Stimulated activated CD4-positive, alpha-beta T cell treated with anti-CD3 and anti-CD28 coated beads, TNF-alpha, amount 100 ng/mL, for 48 hours (primary cell): Measurements from ENCODE around the gene IL6.
"Not testable (repeated sequence)": the region's sequence is repeated elsewhere in the genome, so short reads cannot be mapped to it uniquely, and the experiment has no call there.

Experiments
- DNase-seq, 3 donors: peaks; one replicate each; pipeline ENCODE4 v3.0.0-alpha.2; 2020; ENCODE audit warnings: low read depth in 3 of 3

IL6 gene

DNA sequence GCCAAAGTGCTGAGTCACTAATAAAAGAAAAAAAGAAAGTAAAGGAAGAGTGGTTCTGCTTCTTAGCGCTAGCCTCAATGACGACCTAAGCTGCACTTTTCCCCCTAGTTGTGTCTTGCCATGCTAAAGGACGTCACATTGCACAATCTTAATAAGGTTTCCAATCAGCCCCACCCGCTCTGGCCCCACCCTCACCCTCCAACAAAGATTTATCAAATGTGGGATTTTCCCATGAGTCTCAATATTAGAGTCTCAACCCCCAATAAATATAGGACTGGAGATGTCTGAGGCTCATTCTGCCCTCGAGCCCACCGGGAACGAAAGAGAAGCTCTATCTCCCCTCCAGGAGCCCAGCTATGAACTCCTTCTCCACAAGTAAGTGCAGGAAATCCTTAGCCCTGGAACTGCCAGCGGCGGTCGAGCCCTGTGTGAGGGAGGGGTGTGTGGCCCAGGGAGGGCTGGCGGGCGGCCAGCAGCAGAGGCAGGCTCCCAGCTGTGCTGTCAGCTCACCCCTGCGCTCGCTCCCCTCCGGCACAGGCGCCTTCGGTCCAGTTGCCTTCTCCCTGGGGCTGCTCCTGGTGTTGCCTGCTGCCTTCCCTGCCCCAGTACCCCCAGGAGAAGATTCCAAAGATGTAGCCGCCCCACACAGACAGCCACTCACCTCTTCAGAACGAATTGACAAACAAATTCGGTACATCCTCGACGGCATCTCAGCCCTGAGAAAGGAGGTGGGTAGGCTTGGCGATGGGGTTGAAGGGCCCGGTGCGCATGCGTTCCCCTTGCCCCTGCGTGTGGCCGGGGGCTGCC is at the start of gene IL6:
TSS of gene IL6 (plus strand) at position 294 of the 807 bp plus-strand sequence. CDS start at position 357, 63 bp downstream.
- no peak for DNase-seq

DNA sequence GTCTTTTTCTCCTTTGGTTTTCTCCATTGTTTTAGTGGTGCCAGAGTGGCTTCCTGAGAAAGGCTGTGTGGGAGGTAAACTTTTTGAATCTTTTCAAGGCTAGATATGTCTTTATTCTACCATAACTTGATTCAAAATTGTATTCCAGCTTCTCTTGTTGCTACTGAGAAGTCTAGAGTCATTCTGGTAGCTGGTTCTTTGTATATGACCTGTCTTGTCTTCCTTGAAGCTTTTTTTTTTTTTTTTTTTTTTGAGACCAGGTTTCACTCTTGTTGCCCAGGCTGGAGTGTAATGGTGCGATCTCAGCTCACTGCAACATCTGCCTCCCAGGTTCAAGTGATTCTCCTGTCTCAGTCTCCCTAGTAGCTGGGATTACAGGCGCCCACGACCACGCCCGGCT is 49.7 kb upstream of the IL6 start:
- DNase-seq, result not testable (repeated sequence)

DNA sequence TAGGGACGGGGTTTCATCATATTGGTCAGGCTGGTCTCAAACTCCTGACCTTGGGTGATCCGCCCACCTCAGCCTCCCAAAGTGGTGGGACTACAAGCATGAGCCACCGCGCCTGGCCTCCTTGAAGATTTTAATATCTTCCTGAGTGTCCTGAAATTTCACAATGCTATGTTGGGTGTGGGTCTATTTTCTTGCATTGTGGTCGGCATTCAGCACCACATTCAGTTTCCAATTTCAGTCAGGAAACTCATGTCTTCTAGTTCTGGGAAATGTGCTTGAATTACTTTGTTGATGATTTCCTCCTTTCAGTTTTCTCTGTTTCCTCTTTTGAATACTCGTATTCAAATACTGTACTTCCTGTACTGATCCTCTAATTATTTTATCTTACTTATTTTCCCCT is 49.3 kb upstream of the IL6 start:
- DNase-seq, result no peak

DNA sequence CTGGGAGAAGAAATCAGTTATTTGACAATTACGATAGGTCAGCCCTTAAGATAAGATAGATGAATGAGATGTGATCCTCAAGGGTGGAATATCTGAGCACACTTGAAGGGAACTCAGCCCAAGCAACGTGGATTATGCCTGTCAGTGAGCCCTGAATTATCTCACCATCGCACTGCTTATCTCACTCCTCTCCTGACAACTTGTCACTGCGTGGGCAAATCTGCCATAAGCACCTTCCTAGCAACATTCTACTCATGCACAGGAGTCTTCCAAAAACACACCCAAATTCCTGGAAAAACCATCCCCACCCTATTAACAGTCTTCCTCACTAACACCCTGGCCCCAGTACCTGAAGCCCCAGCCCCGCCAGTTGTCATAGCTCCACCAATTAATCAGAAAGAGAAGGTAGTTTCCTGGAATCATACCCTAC is 46.5 kb upstream of the IL6 start:
- no peak for DNase-seq

DNA sequence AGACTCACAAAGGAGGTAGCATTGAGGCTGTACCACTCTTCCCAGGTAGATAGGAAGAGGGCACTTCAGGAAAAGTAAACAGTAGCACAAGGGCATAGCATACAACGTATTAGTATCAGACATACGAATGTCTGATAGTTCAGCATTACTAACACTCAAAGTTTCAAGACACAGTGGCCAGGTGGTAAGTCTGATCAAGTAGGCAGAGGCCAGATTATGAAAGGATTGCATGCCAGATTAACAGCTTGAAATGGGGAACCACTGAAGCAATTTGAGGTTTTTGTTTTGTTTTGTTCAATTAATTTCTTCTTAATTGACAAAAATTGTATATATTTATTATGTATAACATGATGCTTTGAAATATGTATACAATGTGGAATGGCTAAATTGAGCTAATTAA is 45.7 kb upstream of the IL6 start:
- DNase-seq, result no peak

DNA sequence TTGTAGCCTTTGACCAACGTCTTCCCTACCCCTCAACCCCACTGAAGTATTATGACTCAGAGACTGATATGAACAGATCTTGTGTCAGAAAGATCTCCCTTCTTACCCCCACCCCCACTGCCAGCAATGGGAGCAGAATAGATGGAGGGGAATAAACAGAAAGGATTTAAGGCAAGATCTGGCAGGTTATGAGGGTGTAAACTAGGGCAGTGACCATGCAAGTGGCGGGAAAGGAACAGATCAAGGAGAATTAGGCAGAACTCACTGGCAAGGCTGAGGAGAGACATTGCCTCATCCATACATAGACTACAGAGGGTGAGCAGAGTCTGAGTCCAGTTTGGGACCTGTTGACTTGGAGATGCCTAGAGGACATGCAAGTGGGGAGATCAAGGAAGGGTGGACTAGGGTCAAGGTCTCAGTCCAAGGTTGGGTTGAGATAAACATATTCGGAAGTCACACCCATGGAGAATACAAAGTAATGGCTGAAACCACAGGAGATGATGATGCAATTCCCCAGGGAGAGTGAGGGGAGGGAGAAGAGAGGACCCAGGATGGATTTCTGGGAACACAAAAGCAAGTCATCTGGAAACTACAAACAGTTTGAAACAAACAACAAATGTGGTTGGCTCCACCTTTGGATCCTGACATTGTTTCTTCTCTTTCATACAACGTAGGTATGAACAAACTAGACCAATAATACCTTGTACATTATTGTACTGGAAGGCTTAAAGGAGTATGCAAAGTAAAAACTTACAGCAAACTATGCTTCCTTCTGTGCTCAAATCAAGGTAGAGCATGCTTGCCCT is 44.9 kb upstream of the IL6 start:
- DNase-seq, result no peak

DNA sequence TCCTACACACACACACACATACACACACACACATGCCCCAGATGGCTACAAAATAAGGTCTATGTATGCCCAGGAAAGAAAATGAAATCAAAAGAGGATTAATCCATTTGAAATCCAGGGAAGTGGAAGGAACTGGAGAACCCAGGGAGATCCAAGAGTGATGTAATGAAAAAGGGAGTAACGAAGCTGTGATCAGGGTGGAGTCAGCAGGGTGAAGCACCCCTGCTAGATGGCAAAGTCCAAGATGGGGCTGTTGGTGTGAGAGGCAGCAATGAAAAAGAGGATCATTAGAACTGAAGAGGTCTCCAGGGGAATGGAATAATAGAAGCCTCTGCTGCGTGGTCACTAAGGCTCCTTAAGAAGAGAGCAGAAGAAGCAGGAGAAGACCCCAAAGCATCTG is 43.6 kb upstream of the IL6 start:
- no peak for DNase-seq

DNA sequence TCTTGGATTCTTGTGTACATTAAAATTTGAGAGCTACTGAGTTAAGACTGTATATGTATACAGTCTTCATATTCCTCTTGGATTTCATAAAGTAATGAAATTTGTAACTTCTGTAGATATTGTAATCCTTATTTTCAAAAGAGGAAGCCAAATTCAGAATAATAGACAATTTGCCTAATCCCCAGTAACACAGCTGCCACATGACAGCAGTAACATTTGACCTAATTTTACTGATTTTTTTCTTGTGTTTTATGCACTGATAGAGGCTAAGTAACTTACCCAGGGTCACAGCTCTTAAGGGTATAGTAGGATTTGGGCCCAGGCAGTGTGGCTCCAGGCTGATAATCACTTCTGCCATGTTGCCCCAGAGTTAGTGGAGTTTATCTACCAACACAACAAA is 40.4 kb upstream of the IL6 start:
- DNase-seq, result no peak

DNA sequence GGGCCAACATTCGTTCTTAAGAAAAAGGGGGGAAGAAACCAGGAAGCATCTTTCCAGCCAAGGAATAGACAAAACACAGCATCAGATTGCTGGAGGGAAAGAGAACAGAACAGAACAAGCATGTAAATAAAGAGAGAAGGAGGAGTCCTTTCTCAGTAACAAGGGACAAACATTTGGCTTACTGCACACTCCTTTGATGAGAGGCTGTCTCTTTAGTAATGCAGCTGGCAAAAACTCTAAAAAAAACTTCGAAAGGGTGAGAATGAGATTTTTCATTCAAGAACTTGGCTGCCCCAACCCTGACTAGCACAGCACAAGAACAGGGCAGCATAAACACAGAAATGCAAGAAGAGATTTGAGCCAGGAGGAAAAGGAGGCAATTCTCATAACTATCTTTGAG is 38.9 kb upstream of the IL6 start:
- DNase-seq, result no peak

DNA sequence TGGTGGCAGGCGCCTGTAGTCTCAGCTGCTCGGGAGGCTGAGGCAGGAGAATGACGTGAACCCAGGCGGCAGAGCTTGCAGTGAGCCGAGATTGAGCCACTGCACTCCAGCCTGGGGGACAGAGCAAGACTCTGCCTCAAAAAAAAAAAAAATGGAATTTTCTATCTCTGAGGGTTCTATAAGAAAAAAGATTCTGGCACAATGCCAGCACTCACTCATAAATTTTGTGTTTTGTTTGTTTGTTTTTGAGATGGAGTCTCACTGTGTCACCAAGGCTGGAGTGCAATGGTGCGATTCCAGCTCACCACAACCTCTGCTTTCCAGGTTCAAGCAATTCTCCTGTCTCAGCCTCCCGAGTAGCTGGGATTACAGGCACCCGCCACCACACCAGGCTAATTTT is 38.1 kb upstream of the IL6 start:
- not testable (repeated sequence) for DNase-seq

DNA sequence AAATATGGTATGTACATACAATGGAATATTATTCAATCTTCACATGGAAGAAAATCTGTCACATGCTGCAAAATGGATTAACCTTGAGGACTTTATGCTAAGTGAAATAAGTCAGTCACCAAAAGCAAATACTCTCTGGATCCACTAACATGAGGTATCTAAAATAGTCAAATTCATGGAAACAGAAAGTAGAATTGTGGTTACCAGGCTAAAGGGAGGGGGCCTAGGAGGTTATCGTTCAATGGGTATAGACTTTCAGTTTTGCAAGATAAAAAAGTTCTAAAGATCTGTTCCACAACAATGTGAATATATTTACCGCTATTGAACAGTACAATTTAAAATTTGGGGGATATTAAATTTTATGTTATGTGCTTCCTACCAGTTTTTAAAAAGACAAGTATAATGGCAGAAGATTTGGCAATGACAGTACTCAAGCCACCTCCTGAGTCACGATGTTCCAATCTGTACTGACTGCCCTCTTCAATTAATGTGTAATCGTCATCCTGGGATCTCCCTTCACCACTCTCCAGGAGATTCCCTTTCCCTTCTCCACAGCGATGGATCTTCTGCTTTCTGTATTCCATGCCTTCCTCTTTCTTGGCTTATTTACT is 32.3 kb upstream of the IL6 start:
- DNase-seq, result no peak

DNA sequence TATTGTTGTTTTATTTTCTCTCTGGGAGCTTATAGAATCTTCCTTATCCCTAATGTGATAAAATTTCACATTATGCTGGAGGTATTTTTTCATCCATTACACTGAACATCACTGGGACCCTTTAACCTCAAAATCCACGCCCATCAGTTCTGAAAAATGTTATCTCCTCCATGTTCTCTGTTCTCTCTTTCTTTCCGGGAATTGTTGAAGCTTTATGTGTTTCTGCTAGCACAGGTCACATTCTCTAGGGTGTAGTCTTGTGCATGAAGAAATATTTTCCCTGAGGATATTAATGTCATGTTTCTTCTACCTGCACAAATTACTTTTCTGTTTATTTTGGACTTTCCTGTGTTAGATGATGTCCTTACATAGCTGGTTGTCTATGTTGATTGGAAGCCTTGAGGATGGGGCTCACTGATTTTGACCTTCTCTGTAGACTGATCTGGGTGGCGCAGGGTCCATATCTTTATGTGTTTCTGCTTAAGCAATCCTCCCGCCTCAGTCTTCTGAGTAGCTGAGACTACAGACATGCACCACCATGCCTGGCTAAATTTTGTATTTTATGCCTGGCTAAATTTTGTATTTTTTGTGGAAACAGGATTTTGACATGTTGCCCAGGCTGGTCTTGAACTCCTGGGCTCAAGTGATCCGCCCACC is 31.4 kb upstream of the IL6 start:
- DNase-seq, result no peak

DNA sequence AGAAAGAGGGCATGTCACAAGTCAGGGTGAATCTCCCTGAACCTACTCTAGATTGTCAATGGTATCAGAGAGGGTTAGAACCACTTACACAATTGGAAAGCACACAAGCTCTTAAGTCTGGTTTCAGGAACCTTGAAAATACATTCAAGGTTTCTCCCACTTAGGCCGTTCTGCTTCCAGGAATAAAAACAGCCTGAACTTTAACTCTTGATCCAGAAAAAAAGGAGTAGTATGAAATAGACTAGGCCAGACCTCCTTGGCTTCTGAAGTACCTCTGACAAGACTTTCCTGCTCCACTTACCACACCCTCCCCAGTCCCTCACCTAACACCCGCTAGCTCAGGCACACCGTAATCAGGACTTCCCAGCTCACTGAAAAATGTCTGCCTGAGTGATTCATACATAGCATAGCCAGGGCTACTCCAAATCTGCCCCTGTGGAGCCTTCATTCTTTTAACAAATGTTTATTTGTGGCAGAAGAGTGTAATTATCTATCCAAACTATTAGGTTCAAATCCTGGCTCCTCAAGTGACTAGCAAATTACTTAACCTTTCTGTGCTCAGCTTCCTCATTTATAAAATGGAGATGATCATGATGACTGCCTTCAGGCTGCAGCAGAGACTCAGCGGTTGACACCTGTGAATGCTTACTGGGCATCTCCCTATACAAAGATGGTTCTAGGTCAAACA is 30.3 kb upstream of the IL6 start:
- no peak for DNase-seq

DNA sequence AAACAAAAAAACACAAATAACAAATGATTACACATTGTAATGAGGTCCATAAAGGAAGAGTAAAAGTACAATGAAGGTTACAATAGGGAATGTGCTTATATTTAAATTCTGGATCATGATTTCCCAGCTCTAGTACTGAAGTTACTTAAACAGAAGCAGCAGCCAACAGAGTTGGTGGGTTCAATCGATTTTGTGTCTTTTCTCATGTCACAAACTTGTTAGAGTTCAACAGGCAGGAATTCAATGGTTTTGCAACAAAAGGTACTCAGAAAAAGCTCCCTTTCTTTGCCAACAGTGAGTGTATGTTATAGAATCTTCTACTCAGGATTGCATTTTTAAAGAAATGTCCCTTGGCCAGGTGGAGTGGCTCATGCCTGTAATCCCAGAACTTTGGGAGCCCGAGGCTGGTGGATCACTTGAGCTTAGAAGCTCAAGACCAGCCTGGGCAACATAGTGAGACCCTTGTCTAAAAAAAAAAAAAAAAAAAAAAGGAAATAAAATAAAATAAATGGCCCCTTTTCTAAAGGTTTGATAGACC is 29.6 kb upstream of the IL6 start:
- no peak for DNase-seq

DNA sequence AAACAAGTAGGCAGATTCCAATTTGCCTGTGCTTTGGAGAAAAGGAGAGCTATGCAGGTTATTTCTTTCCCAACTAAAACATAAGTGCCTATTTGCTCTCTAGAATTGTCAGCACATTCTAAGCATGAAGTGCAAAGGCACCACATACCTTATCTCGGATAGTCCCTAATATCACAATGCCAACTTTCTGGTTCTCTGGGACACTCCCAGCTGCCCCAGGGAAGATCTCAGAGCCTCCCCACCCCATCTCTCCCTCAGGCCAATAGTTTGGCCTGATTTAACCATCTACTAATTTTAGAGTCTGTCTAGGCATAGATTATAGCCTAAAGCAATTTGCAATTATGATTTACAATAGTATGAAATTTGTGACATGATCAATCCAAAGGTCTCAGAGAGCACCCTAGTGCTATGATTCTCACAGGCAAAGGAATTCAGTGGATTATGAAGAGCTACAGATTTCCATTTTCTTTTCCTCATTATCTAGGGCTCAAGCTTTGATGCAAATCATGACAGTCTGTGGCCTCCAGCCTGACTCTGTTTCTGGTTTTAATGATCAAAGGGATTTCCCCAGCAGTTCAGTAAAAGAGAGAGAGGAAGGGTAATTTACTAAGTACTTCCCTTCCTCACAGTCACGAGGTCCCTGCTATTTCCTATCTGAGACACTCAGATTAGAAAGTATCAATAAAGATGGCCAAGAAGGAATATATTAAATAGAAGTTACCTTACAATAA is 29.0 kb upstream of the IL6 start:
- no peak for DNase-seq

DNA sequence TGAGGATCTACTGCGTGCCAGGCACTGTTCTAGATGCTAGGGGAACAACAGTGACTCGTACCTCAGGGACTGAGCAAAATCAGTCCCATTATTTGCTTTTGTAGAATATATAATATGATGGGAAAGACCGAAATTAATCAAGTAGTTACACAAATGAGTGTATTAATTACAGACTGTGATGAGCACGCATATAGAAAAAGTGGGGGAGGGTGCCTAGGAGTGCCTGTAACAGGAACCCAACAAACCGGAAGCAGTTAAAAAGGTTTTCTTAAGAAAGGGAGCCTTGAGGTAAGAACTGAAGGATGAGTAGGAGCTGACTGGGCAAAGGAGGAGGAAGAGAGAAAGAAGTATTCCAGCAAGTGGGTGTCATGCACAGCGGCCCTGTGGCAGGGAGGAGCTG is 28.2 kb upstream of the IL6 start:
- peak in 1 of 3 donors; percentile 9 for DNase-seq

DNA sequence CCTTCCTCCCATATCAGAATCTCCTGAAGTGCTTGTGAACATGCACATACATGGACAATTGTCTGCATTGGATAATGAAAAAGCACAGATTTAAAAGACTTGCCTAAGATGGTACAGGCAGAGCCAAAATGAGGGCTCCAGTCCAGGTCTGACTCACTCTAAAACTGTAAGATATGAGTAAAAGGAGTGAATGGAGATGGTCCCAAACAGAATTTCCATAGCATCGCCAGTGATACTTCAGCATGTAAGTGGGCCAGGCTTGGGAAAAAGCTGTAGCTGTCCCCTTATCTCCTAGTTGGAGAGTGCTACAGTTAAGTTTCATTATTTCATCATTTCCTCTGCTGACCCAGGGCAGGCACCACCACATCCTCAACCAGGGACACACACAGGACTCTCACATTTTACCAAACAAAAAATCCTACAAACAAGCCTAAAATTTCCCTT is 26.4 kb upstream of the IL6 start:
- no peak for DNase-seq

DNA sequence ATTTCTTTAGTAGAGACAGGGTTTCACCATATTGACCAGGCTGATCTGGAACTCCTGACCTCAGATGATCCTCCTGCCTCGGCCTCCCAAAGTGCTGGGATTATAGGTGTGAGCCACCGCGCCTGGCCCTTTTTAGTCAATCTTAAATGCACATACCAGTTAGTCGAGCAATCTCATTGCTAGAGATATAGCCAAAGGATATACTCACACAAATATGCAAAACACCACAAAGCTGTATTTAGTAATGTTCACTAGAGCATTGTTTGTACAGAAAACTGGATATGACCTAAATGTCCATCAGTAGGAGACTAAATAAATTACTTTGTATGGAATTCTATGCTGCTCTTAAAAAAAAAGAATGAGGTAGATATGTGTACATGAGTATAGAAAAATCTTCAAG is 24.5 kb upstream of the IL6 start:
- no peak for DNase-seq

DNA sequence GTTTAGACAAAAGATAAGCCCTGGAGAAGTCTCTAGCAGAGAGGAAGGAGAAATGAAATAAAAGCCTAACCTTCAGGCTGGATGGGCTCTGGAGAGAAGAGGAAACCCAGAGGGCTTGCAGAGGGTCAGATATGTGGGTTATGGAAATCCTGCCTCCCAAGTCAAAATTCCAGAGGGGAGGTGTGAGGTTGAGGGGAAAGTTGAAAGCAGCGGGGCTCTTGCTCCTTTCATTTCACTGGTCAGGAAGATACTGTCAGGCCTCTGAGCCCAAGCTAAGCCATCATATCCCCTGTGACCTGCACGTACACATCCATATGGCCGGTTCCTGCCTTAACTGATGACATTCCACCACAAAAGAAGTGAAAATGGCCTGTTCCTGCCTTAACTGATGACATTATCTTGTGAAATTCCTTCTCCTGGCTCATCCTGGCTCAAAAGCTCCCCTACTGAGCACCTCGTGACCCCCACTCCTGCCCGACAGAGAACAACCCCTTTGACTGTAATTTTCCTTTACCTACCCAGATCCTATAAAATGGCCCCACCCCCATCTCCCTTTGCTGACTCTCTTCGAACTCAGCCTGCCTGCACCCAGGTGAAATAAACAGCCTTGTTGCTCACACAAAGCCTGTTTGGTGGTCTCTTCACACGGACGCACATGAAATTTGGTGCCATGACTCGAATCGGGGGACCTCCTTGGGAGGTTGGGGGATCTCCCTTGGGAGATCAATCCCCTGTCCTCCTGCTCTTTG is 23.7 kb upstream of the IL6 start:
- DNase-seq, result not testable (repeated sequence)
